Lower leg skin (tissue), 3 donors: ENCODE results near the gene WIPI1.

Experiments
- POLR2A ChIP-seq, 2 donors: fragments of 450-650 bp; IDR thresholded peaks; one replicate each; pipeline ENCODE4 v1.6.1; 2016 to 2017; ENCODE audit warnings: antibody characterized with exemption in 2 of 2, mild to moderate bottlenecking in 1 of 2, moderate library complexity in 1 of 2
- TF ChIP-seq, protein P1 (sequence below), 3 donors: fragments of 450-650 bp; IDR thresholded peaks; one replicate each; pipeline ENCODE4 v1.5.1; 2016; ENCODE audit warnings: antibody characterized with exemption in 3 of 3, mild to moderate bottlenecking in 3 of 3, moderate library complexity in 2 of 3

- TF ChIP-seq, protein P1, sequence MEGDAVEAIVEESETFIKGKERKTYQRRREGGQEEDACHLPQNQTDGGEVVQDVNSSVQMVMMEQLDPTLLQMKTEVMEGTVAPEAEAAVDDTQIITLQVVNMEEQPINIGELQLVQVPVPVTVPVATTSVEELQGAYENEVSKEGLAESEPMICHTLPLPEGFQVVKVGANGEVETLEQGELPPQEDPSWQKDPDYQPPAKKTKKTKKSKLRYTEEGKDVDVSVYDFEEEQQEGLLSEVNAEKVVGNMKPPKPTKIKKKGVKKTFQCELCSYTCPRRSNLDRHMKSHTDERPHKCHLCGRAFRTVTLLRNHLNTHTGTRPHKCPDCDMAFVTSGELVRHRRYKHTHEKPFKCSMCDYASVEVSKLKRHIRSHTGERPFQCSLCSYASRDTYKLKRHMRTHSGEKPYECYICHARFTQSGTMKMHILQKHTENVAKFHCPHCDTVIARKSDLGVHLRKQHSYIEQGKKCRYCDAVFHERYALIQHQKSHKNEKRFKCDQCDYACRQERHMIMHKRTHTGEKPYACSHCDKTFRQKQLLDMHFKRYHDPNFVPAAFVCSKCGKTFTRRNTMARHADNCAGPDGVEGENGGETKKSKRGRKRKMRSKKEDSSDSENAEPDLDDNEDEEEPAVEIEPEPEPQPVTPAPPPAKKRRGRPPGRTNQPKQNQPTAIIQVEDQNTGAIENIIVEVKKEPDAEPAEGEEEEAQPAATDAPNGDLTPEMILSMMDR (IDR thresholded peaks at IDR 0.05) = no peak
- TF ChIP-seq POLR2A (IDR thresholded peaks at IDR 0.05) = no peak
Observed at GRCh38 chr17:68489919-68490318, 32.6 kb upstream of the WIPI1 start.
